HG03442 (cell line): ENCODE results near the gene TRAM2.
"Not testable (repeated sequence)": the region's sequence is repeated elsewhere in the genome, so short reads cannot be mapped to it uniquely, and the experiment has no call there.

Source experiments
- ATAC-seq: cut with Tn5 transposase; IDR thresholded peaks from one replicate; pipeline ENCODE4 v1.9.1; 2021; ENCODE audit warnings: mild to moderate bottlenecking, moderate library complexity; ENCODE audit not compliant: unreplicated experiment

The TRAM2 gene

GRCh38 chr6:52497652-52498408 is 79.0 kb downstream of the TRAM2 start:
- ATAC-seq, result peak; percentile 83

- no peak for ATAC-seq
These were observed 80.2 kb downstream of the TRAM2 start for GRCh38 chr6:52496631-52497030.

DNA sequence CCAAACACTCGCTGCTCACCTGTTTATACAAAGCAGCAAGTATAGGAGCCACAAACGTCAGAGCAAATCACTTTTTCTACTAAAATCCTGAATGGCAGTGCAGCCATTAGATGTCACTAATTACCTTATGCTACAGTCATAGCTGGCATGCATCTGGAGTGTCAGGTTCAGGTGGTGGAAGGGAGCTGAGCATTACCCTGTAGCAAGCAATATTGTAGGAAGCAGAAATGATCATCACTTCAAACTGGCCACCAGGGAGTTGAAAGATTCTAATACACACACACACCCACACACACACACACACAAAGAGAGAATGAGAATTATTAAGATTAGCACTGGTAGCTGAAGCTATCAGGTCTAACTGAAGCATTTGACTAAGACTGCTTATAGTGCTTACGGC is 80.9 kb downstream of the TRAM2 start:
- ATAC-seq, result no peak

- ATAC-seq, result no peak
These were observed 82.4 kb downstream of the TRAM2 start for GRCh38 chr6:52494298-52495072.

DNA sequence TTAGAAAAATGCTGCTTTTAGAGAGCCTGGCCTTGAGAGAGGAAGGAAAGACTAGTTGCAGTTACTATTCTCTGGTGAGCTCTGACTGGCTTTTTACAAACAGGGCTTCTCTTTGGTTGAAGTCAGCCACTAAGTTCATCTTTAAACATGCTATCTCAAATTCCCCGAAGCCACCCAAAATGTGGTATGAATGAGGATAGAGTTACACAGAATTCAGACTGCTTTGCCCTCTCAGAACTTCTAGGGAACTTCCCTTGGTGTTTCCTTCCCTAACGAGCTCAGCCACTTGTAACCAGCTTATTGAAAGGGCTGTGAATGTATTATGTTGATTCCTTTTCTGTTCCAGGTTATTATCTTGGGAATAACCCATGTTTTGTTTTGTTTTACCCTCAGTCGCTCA is 83.2 kb downstream of the TRAM2 start:
- no peak for ATAC-seq

DNA sequence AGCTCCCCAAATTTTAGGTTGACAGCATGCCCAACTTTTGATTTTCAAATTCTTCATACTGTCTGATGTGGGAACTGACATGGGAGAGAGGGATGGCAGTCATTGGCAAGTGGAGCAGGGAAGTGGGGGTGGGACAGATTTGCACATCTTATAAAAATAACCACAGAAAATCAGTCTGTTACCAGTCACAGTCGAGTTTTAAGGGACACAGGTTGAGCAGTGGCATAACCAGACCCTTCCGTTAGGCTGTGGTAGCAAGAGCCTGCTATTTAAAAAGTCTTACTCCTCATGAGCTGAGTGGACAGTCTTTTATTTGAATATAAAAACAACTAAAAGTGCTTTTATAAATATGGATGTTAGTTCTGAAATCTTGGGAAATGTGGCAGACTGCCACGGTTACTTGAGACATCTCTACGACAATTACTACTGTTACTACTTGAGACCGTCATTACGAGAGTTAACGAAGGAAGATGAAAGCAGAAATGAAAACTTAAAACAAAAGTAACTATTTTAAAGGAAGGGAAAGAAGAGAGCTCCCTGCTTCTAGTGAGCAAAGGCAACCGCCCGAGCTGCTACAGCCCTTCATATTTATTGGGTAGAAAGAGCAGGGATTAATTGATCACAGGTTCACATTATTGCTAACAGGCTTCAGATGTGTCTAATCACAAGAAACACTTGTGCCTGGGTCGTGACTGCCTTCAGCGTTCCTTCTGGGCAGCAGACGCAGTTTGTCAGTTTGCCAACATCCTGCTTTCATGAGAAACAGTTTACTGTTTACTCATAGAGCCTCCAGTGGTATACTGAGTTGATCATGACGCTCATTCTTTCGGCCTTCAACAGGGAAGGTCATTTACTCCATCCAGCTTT is 85.4 kb downstream of the TRAM2 start:
- peak; percentile 58 for ATAC-seq

GRCh38 chr6:52489881-52490280 is 87.0 kb downstream of the TRAM2 start:
- no peak for ATAC-seq

GRCh38 chr6:52483671-52484003 is 93.2 kb downstream of the TRAM2 start:
- no peak for ATAC-seq

DNA sequence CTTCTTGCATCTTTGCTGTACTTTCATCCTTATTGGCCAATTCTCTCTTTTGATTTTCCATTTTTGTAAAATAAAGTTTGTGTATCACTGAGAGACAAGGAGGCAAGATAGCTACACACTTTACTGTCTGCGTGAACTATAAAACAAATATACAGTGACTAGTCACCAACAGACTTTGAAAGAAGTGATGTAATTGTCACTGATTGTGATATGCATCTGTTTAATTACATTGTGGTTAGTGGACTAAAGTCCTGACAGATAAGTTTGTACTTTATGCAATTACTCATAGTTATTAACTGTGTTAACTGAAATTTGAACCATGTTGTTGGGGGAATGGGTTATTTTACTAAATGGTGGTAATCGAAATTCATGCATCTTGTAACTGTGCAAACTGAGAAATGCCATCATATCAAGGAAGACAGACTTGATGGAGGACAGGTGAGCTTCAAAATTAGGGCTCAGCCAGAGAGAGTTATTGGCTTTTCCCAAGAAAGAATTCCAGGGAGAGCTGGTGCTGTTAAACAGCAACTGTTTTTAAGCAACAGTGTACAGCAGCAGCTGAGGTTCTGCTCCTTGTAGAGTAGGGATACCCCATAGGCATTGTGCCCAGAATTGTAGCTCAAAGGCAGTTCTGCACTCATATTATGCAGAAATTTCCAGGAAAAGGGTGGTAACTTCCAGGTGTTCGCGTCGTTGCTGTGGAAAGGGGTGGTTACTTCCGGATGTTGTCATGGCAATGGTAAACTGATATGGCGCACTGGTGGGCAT is 93.8 kb downstream of the TRAM2 start:
- ATAC-seq, result no peak

GRCh38 chr6:52475307-52475706 is 101.6 kb downstream of the TRAM2 start:
- ATAC-seq, result no peak

GRCh38 chr6:52474173-52474572 is 102.7 kb downstream of the TRAM2 start:
- ATAC-seq, result no peak

DNA sequence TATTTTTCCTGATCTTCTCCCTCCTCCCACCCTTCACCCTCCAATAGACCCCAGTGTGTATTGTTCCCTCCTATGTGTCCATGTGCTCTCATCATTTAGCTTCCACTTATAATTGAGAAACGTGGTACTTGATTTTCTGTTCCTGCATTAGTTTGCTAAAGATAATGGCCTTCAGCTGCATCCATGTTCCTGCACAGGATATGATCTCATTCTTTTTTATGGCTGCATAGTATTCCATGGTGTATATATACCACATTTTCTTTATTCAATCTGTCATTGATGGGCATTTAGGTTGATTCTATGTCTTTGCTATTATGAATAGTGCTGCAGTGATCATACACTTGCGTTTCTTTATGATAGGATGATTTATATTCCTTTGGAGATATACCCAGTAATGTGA is 115.7 kb downstream of the TRAM2 start:
- ATAC-seq, result not testable (repeated sequence)

DNA sequence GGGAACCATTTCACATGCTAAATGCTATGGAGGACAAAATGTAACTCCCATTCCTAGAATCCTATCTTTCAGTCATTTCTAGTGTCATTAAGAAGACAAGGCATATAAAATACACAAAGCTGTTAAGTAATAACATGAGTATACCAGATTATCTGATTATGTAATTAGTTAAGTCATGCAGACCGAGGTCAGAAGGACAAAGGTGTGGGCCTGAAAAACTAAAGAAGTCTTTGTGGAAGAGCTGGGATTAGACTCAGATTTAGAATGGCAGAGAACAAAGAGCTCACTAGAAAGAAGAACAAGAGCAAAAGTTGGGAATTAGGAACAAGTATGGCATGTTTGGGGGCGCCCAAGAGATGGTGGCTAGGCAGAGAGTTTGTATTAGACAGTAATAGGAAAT is 119.8 kb downstream of the TRAM2 start:
- ATAC-seq, result no peak

DNA sequence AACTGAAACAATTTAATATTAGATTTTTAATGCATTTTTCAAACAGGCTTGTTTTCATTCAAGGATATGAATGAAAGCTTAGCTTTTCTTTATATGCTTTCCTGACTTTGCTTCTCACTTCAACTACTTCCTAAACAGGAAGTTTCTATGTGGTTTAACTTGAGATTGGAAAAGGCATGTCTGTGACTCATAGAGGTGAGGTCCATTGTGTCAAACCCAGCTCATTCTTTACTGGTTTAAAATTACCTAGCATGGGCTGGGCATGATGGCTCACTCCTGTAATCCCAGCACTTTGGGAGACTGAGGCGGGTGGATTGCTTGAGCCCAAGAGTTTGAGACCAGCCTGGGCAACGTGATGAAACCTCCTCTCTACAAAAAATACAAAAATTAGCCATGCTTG is 122.3 kb downstream of the TRAM2 start:
- ATAC-seq, result no peak
